ENCODE measurements around the gene PTS. TPM values are rescaled to one million over a fixed set of nuclear protein-coding genes. Genes with fewer than 3 reads are reported as not detected.

PTS gene
- total RNA-seq, 2 donors from 2014 or later: 20.1 to 25.7 TPM

GRCh38 chr11:112248201-112248600 lies 22.0 kb downstream of the PTS start:
- no peak for ATAC-seq
- 80 to 95% methylated on average over 2 of the region's 2 CpGs for WGBS, 2 donors
- H3K27ac ChIP-seq: no peak overlapping the region
- TF ChIP-seq, protein P1, sequence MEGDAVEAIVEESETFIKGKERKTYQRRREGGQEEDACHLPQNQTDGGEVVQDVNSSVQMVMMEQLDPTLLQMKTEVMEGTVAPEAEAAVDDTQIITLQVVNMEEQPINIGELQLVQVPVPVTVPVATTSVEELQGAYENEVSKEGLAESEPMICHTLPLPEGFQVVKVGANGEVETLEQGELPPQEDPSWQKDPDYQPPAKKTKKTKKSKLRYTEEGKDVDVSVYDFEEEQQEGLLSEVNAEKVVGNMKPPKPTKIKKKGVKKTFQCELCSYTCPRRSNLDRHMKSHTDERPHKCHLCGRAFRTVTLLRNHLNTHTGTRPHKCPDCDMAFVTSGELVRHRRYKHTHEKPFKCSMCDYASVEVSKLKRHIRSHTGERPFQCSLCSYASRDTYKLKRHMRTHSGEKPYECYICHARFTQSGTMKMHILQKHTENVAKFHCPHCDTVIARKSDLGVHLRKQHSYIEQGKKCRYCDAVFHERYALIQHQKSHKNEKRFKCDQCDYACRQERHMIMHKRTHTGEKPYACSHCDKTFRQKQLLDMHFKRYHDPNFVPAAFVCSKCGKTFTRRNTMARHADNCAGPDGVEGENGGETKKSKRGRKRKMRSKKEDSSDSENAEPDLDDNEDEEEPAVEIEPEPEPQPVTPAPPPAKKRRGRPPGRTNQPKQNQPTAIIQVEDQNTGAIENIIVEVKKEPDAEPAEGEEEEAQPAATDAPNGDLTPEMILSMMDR (IDR thresholded peaks at IDR 0.05): no peak
- no peaks in the 10 kb centered on the region for H3K27me3 ChIP-seq
- DNase-seq: no peak
- no peak overlapping the region for H3K4me3 ChIP-seq
- no peaks in the 10 kb centered on the region for H3K9me3 ChIP-seq
- intact Hi-C loops (cut with DNase I): no loop called here
- H3K36me3 ChIP-seq (replicated peaks in 1 of 2; ENCODE audit: insufficient read depth in 1 of 2, low read depth in 2 of 2): no peaks in the 10 kb centered on the region
- no peaks in the 10 kb centered on the region for H3K4me1 ChIP-seq

- WGBS, 2 donors: 82 to 93% methylated on average over 7 to 8 of the region's 8 CpGs
- H3K4me3 ChIP-seq: no peak overlapping the region
- DNase-seq (no peak), ATAC-seq (no peak)
- no peaks in the 10 kb centered on the region for H3K9me3 ChIP-seq
- no peak overlapping the region for H3K27ac ChIP-seq
- H3K4me1 ChIP-seq: no peaks in the 10 kb centered on the region
- no peaks in the 10 kb centered on the region for H3K27me3 ChIP-seq
- intact Hi-C loops (cut with DNase I): no loop called here
- TF ChIP-seq, protein P1 (IDR thresholded peaks at IDR 0.05): no peak
- TF ChIP-seq POLR2A (IDR thresholded peaks at IDR 0.05): no peak
- no peaks in the 10 kb centered on the region for H3K36me3 ChIP-seq (replicated peaks in 1 of 2; ENCODE audit: insufficient read depth in 1 of 2, low read depth in 2 of 2)
Measured at GRCh38 chr11:112249871-112250610, 23.8 kb downstream of the PTS start.

DNA sequence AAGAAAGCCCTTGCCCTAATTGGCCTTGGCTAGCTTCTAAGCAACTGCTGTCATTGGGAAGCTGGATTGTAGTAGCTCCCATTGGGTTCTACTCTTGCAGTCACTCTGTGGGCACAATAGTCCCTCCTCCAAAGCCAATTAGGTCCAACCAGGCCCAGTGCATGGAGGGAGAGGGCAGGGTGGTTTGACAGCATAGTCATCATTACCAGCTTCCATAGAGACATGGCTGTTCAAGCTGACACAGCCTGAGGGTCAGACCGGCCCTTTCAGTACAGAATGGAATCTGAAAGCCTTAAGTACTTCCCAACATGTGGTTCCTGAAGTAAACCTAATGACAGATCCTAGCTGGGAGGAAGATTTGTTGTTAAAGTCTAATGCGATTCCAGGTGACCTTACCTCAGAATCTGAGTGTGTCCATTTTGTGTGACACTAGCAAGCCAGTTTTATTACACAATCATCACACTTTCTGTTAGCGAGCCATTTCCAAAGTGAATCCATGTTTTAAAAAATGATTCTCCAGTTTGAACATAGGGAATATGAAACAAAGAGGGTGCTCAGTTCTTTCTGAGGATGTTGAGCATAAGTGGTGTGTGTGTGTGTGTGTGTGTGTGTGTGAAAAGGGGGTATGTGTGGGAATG lies 27.5 kb downstream of the PTS start:
- Histone ChIP-seq H3K27ac (no peak overlapping the region), H3K36me3 (replicated peaks in 1 of 2; ENCODE audit: insufficient read depth in 1 of 2, low read depth in 2 of 2) (no peaks in the 10 kb centered on the region), H3K4me3 (no peak overlapping the region), H3K4me1 (no peaks in the 10 kb centered on the region), H3K9me3 (no peaks in the 10 kb centered on the region), H3K27me3 (no peaks in the 10 kb centered on the region)
- 90 to 95% methylated on average over 3 of the region's 3 CpGs for WGBS, 2 donors
- no peak for ATAC-seq
- TF ChIP-seq POLR2A (IDR thresholded peaks at IDR 0.05): no peak
- TF ChIP-seq, protein P1 (IDR thresholded peaks at IDR 0.05): no peak
- no peak for DNase-seq
- intact Hi-C loops (cut with DNase I): no loop called here

GRCh38 chr11:112255067-112255720 lies 29.0 kb downstream of the PTS start:
- H3K27me3 ChIP-seq: no peaks in the 10 kb centered on the region
- no peaks in the 10 kb centered on the region for H3K9me3 ChIP-seq
- peak in 3 of 4 donors; percentile 20 to 44 (median 23) for DNase-seq
- TF ChIP-seq, protein P1 (IDR thresholded peaks at IDR 0.05): no peak
- TF ChIP-seq POLR2A (IDR thresholded peaks at IDR 0.05): no peak
- H3K36me3 ChIP-seq (replicated peaks in 1 of 2; ENCODE audit: insufficient read depth in 1 of 2, low read depth in 2 of 2): no peaks in the 10 kb centered on the region
- intact Hi-C loops (cut with DNase I): no loop called here
- no peak overlapping the region for H3K4me3 ChIP-seq
- no peak overlapping the region for H3K27ac ChIP-seq
- no peaks in the 10 kb centered on the region for H3K4me1 ChIP-seq
- 44 to 56% methylated on average over 15 of the region's 15 CpGs for WGBS, 2 donors
- ATAC-seq: peak; percentile 42
